Right hindlimb (tissue), 1 donor: ENCODE results near the gene DOK7.
"Not testable (repeated sequence)": the region's sequence is repeated elsewhere in the genome, so short reads cannot be mapped to it uniquely, and the experiment has no call there.

Experiments
- DNase-seq: peaks from one replicate; pipeline ENCODE4 v3.0.0-alpha.2; 2018

Gene DOK7

GRCh38 chr4:3444351-3445110 is 18.6 kb upstream of the DOK7 start:
- DNase-seq: no peak

- DNase-seq: no peak
Observed at GRCh38 chr4:3445111-3445820, 17.8 kb upstream of the DOK7 start.

- no peak for DNase-seq
Observed at GRCh38 chr4:3445829-3446545, 17.1 kb upstream of the DOK7 start.

GRCh38 chr4:3446631-3447320 is 16.3 kb upstream of the DOK7 start:
- no peak for DNase-seq

GRCh38 chr4:3447431-3448395 is 15.4 kb upstream of the DOK7 start:
- DNase-seq: no peak

GRCh38 chr4:3449047-3449573 is 14.0 kb upstream of the DOK7 start:
- DNase-seq: no peak

GRCh38 chr4:3449574-3450534 is 13.3 kb upstream of the DOK7 start:
- no peak for DNase-seq

GRCh38 chr4:3450643-3451042 is 12.5 kb upstream of the DOK7 start:
- DNase-seq: no peak

- no peak for DNase-seq
Observed at GRCh38 chr4:3451956-3452355, 11.2 kb upstream of the DOK7 start.

- no peak for DNase-seq
Observed at GRCh38 chr4:3452376-3452775, 10.7 kb upstream of the DOK7 start.

GRCh38 chr4:3455596-3455995 is 7.5 kb upstream of the DOK7 start:
- not testable (repeated sequence) for DNase-seq

GRCh38 chr4:3458371-3458770 is 4.7 kb upstream of the DOK7 start:
- no peak for DNase-seq

GRCh38 chr4:3459156-3459555 is 4.0 kb upstream of the DOK7 start:
- not testable (repeated sequence) for DNase-seq

GRCh38 chr4:3460926-3461325 is 2.2 kb upstream of the DOK7 start:
- DNase-seq: no peak

GRCh38 chr4:3461515-3462291 is 1.4 kb upstream of the DOK7 start:
- peak; percentile 84 for DNase-seq

GRCh38 chr4:3462321-3462789 is 751 bp upstream of the DOK7 start:
- DNase-seq: no peak

GRCh38 chr4:3463556-3464348 is 646 bp downstream of the DOK7 start:
- no peak for DNase-seq

GRCh38 chr4:3464349-3464905 is 1.3 kb downstream of the DOK7 start:
- DNase-seq: no peak
